MV-4-11 (cell line): Measurements from ENCODE around the gene ADH1B.
"Not testable (repeated sequence)": the region's sequence is repeated elsewhere in the genome, so short reads cannot be mapped to it uniquely, and the experiment has no call there.

Experiments used
- DNase-seq: peaks from one replicate; lab custom pipeline; 2025; lab: John Stamatoyannopoulos, UW

Gene ADH1B

GRCh38 chr4:99321241-99322191 lies at the start of gene ADH1B:
Gene ADH1B, minus strand, starts transcription at chr4:99321401. Its CDS starts 70 bp downstream, at chr4:99321331.
- no peak for DNase-seq

GRCh38 chr4:99367817-99368216 lies 46.6 kb upstream of the ADH1B start:
- DNase-seq = not testable (repeated sequence)

- DNase-seq = no peak
Measured at GRCh38 chr4:99366491-99366890, 45.3 kb upstream of the ADH1B start.

GRCh38 chr4:99362768-99363167 lies 41.6 kb upstream of the ADH1B start:
- no peak for DNase-seq

- no peak for DNase-seq
Measured at GRCh38 chr4:99361899-99362275, 40.7 kb upstream of the ADH1B start.

GRCh38 chr4:99361268-99361898 lies 40.2 kb upstream of the ADH1B start:
- no peak for DNase-seq

GRCh38 chr4:99359480-99360204 lies 38.4 kb upstream of the ADH1B start:
- DNase-seq = no peak

- DNase-seq = no peak
Measured at GRCh38 chr4:99357948-99358347, 36.7 kb upstream of the ADH1B start.

GRCh38 chr4:99356992-99357391 lies 35.8 kb upstream of the ADH1B start:
- no peak for DNase-seq

GRCh38 chr4:99356149-99356548 lies 34.9 kb upstream of the ADH1B start:
- not testable (repeated sequence) for DNase-seq

GRCh38 chr4:99352602-99353537 lies 31.7 kb upstream of the ADH1B start, which contains the start of gene ADH1C:
Gene ADH1C, minus strand, starts transcription at chr4:99352746. Its CDS starts 71 bp downstream, at chr4:99352675.
- no peak for DNase-seq

GRCh38 chr4:99351487-99351886 lies 30.3 kb upstream of the ADH1B start:
- no peak for DNase-seq

- DNase-seq = no peak
Measured at GRCh38 chr4:99349338-99349737, 28.1 kb upstream of the ADH1B start.

GRCh38 chr4:99342624-99343023 lies 21.4 kb upstream of the ADH1B start:
- not testable (repeated sequence) for DNase-seq

- DNase-seq = no peak
Measured at GRCh38 chr4:99341426-99341825, 20.2 kb upstream of the ADH1B start.

GRCh38 chr4:99339172-99339571 lies 18.0 kb upstream of the ADH1B start:
- DNase-seq = no peak

GRCh38 chr4:99336553-99336952 lies 15.4 kb upstream of the ADH1B start:
- DNase-seq = no peak

- DNase-seq = no peak
Measured at GRCh38 chr4:99334880-99335279, 13.7 kb upstream of the ADH1B start.

GRCh38 chr4:99330648-99331047 lies 9.4 kb upstream of the ADH1B start:
- DNase-seq = no peak

- DNase-seq = no peak
Measured at GRCh38 chr4:99329876-99330275, 8.7 kb upstream of the ADH1B start.

GRCh38 chr4:99324979-99325378 lies 3.8 kb upstream of the ADH1B start:
- DNase-seq = no peak
